Measurements from ENCODE around the gene BID. TPM values are rescaled to one million over a fixed set of nuclear protein-coding genes. Genes with fewer than 3 reads are reported as not detected.

The BID gene
- total RNA-seq, 1 experiment from 2014 or later, result 32.5 TPM

DNA sequence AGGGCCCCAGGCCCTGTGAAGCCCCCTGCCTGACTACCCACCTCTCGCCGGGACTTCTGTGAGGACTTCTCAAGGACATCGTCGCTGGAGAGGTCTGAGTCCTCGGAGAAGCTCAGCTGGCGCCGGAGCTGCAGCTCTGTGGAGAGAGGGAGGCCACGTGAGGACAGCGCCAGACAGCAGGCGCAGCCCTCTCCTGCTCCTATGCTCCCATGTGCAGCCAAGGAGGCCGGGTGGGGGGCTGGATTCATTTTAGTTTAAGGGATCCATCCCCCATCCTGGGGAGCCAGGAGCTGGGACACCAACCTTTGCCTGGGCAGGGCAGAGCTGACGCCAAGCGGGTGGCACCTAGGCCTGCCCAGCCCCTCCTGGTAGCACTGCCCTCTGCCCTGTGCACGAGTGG lies 42.4 kb upstream of the BID start:
- ChIA-PET POLR2A (no interaction called here), CTCF (interaction anchor here (1.2 to 3.3 kb wide), 3 partner anchors 14 to 74 kb away, joined by 5 to 21 read pairs (median 9); no protein-coding TSS in a partner anchor)
- no peak for TF ChIP-seq EMX1 (CRISPR knock-in tag; IDR thresholded peaks at IDR 0.05)
- TF ChIP-seq CBFB (CRISPR knock-in tag; IDR thresholded peaks at IDR 0.05; ENCODE audit: low read depth), result no peak
- TF ChIP-seq, protein P1, sequence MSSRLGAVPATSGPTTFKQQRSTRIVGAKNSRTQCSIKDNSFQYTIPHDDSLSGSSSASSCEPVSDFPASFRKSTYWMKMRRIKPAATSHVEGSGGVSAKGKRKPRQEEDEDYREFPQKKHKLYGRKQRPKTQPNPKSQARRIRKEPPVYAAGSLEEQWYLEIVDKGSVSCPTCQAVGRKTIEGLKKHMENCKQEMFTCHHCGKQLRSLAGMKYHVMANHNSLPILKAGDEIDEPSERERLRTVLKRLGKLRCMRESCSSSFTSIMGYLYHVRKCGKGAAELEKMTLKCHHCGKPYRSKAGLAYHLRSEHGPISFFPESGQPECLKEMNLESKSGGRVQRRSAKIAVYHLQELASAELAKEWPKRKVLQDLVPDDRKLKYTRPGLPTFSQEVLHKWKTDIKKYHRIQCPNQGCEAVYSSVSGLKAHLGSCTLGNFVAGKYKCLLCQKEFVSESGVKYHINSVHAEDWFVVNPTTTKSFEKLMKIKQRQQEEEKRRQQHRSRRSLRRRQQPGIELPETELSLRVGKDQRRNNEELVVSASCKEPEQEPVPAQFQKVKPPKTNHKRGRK (CRISPR knock-in tag; IDR thresholded peaks at IDR 0.05; ENCODE audit: borderline replicate concordance), result no peak
- TF ChIP-seq FOXP1 (CRISPR knock-in tag; IDR thresholded peaks at IDR 0.05; ENCODE audit: borderline replicate concordance), result no peak
- no peak for TF ChIP-seq HMGA2 (CRISPR knock-in tag; IDR thresholded peaks at IDR 0.05)
- Mint-ChIP-seq H3K9me3 (no peaks in the 10 kb centered on the region), H3K36me3 (no peaks in the 10 kb centered on the region), H3K4me1 (peaks cover 4% of the 10 kb centered on the region; the same call in 1 of the 2 replicates), H3K27ac (no peak overlapping the region), H3K27me3 (ENCODE audit: low read depth) (no peaks in the 10 kb centered on the region), H3K4me3 (no peak overlapping the region)
- ATAC-seq (no peak), DNase-seq (ENCODE audit: low spot score) (no peak)

DNA sequence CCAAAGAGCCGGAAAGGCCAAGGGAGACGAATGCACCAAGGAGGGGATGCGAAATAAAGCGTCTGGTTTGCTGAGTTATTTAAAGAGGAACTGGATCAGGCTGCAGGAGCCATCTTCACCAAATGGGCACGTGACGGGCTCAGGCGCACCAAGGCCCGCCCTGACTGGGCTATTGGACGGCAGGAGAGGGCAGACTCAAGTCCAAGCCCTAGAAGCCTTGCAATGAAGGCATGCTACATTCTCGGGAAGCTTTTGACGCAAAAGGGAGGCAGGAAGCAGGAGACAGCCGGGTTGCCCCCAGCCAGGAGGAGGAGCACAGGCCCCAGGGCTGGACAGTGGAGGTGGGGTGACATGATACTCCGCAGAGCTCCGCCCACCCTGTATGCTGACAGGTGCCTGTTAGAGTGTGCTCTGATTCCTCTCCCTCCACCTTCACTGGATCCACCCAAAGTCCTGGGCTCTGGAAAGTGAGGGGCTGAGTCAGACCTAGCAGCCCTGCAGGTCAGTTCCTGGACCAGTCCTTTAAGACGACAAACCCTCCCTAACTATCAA lies 41.5 kb upstream of the BID start:
- Mint-ChIP-seq H3K4me3 (no peak overlapping the region), H3K36me3 (no peaks in the 10 kb centered on the region), H3K4me1 (peaks cover 4% of the 10 kb centered on the region; the same call in 1 of the 2 replicates), H3K27ac (peak overlapping the region; percentile 45; the same call in 1 of the 2 replicates), H3K9me3 (no peaks in the 10 kb centered on the region), H3K27me3 (ENCODE audit: low read depth) (no peaks in the 10 kb centered on the region)
- DNase-seq (ENCODE audit: low spot score) (no peak), ATAC-seq (peak; percentile 79)
- no peak for TF ChIP-seq NR2C2 (CRISPR knock-in tag; IDR thresholded peaks at IDR 0.05)
- TF ChIP-seq, protein P2, sequence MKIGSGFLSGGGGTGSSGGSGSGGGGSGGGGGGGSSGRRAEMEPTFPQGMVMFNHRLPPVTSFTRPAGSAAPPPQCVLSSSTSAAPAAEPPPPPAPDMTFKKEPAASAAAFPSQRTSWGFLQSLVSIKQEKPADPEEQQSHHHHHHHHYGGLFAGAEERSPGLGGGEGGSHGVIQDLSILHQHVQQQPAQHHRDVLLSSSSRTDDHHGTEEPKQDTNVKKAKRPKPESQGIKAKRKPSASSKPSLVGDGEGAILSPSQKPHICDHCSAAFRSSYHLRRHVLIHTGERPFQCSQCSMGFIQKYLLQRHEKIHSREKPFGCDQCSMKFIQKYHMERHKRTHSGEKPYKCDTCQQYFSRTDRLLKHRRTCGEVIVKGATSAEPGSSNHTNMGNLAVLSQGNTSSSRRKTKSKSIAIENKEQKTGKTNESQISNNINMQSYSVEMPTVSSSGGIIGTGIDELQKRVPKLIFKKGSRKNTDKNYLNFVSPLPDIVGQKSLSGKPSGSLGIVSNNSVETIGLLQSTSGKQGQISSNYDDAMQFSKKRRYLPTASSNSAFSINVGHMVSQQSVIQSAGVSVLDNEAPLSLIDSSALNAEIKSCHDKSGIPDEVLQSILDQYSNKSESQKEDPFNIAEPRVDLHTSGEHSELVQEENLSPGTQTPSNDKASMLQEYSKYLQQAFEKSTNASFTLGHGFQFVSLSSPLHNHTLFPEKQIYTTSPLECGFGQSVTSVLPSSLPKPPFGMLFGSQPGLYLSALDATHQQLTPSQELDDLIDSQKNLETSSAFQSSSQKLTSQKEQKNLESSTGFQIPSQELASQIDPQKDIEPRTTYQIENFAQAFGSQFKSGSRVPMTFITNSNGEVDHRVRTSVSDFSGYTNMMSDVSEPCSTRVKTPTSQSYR (CRISPR knock-in tag; IDR thresholded peaks at IDR 0.05), result no peak
- TF ChIP-seq, protein P3, sequence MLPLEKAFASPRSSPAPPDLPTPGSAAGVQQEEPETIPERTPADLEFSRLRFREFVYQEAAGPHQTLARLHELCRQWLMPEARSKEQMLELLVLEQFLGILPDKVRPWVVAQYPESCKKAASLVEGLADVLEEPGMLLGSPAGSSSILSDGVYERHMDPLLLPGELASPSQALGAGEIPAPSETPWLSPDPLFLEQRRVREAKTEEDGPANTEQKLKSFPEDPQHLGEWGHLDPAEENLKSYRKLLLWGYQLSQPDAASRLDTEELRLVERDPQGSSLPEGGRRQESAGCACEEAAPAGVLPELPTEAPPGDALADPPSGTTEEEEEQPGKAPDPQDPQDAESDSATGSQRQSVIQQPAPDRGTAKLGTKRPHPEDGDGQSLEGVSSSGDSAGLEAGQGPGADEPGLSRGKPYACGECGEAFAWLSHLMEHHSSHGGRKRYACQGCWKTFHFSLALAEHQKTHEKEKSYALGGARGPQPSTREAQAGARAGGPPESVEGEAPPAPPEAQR (CRISPR knock-in tag; IDR thresholded peaks at IDR 0.05), result no peak
- TF ChIP-seq NR3C1 (CRISPR knock-in tag; conservative IDR thresholded peaks at IDR 0.05; ENCODE audit: low read depth), result no peak
- TF ChIP-seq TP53 (CRISPR knock-in tag; IDR thresholded peaks at IDR 0.05), result no peak
- TF ChIP-seq PRRX2 (CRISPR knock-in tag; IDR thresholded peaks at IDR 0.05), result no peak
- no peak for TF ChIP-seq ZNF121 (CRISPR knock-in tag; IDR thresholded peaks at IDR 0.05)
- TF ChIP-seq, protein P4, sequence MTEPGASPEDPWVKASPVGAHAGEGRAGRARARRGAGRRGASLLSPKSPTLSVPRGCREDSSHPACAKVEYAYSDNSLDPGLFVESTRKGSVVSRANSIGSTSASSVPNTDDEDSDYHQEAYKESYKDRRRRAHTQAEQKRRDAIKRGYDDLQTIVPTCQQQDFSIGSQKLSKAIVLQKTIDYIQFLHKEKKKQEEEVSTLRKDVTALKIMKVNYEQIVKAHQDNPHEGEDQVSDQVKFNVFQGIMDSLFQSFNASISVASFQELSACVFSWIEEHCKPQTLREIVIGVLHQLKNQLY (CRISPR knock-in tag; IDR thresholded peaks at IDR 0.05), result no peak
- TF ChIP-seq JUN (CRISPR knock-in tag; IDR thresholded peaks at IDR 0.05), result no peak
- no peak for TF ChIP-seq MYBL2 (CRISPR knock-in tag; IDR thresholded peaks at IDR 0.05)
- no peak for TF ChIP-seq IRF2 (CRISPR knock-in tag; IDR thresholded peaks at IDR 0.05; ENCODE audit: borderline replicate concordance, low read depth)
- TF ChIP-seq, protein P5, sequence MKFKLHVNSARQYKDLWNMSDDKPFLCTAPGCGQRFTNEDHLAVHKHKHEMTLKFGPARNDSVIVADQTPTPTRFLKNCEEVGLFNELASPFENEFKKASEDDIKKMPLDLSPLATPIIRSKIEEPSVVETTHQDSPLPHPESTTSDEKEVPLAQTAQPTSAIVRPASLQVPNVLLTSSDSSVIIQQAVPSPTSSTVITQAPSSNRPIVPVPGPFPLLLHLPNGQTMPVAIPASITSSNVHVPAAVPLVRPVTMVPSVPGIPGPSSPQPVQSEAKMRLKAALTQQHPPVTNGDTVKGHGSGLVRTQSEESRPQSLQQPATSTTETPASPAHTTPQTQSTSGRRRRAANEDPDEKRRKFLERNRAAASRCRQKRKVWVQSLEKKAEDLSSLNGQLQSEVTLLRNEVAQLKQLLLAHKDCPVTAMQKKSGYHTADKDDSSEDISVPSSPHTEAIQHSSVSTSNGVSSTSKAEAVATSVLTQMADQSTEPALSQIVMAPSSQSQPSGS (CRISPR knock-in tag; IDR thresholded peaks at IDR 0.05; ENCODE audit: borderline replicate concordance, low read depth), result no peak
- TF ChIP-seq, protein P6, sequence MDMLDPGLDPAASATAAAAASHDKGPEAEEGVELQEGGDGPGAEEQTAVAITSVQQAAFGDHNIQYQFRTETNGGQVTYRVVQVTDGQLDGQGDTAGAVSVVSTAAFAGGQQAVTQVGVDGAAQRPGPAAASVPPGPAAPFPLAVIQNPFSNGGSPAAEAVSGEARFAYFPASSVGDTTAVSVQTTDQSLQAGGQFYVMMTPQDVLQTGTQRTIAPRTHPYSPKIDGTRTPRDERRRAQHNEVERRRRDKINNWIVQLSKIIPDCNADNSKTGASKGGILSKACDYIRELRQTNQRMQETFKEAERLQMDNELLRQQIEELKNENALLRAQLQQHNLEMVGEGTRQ (CRISPR knock-in tag; IDR thresholded peaks at IDR 0.05), result no peak
- TF ChIP-seq, protein P7, sequence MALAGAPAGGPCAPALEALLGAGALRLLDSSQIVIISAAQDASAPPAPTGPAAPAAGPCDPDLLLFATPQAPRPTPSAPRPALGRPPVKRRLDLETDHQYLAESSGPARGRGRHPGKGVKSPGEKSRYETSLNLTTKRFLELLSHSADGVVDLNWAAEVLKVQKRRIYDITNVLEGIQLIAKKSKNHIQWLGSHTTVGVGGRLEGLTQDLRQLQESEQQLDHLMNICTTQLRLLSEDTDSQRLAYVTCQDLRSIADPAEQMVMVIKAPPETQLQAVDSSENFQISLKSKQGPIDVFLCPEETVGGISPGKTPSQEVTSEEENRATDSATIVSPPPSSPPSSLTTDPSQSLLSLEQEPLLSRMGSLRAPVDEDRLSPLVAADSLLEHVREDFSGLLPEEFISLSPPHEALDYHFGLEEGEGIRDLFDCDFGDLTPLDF (CRISPR knock-in tag; IDR thresholded peaks at IDR 0.05), result no peak
- TF ChIP-seq ZNF416 (CRISPR knock-in tag; IDR thresholded peaks at IDR 0.05), result no peak
- TF ChIP-seq RORB (CRISPR knock-in tag; IDR thresholded peaks at IDR 0.05), result no peak
- TF ChIP-seq ZNF396 (CRISPR knock-in tag; IDR thresholded peaks at IDR 0.05; ENCODE audit: borderline replicate concordance), result no peak
- ChIA-PET CTCF (interaction anchor here (1.2 to 3.3 kb wide), 3 partner anchors 14 to 73 kb away, joined by 5 to 21 read pairs (median 9); no protein-coding TSS in a partner anchor), POLR2A (no interaction called here)

All from WTC11 (cell line).